PC-9 (cell line): ENCODE data around the gene NCK1. TPM values are rescaled to one million over a fixed set of nuclear protein-coding genes. Genes with fewer than 3 reads are reported as not detected.

ENCODE experiments used
- BruUV-seq: library from RNA; stranded (reverse); fragments of 400-500 nt; replicated peaks from 2 replicates; lab custom pipeline; 2021; lab: Mats Ljungman, UMichigan
- CTCF ChIA-PET: fragments of 300-600 bp; sonication (Branson Sonifier 250); formaldehyde crosslinking; loops from one replicate; lab custom pipeline; 2022; ENCODE audit warnings: antibody characterized with exemption; lab: Charles Lee
- POLR2A ChIA-PET: fragments of 300-600 bp; sonication (Branson Sonifier 250); formaldehyde crosslinking; loops from one replicate; lab custom pipeline; 2022; ENCODE audit warnings: antibody characterized with exemption; ENCODE audit not compliant: unreplicated experiment; lab: Charles Lee
- DNase-seq, 2 experiments: peaks; one replicate each; pipeline versions ENCODE4 v3.0.0 to v3.0.0-alpha.2; 2015 to 2022; ENCODE audit warnings: mixed read lengths in 1 of 2
- H2AFZ ChIP-seq: fragments of 200-600 bp; sonication (generic); 2 replicates; pipeline ENCODE4 v1.8.1; 2017; ENCODE audit warnings: antibody characterized with exemption
- H3F3A ChIP-seq: fragments of 200-600 bp; sonication (generic); 2 replicates; pipeline ENCODE4 v1.8.1; 2017; ENCODE audit warnings: antibody characterized with exemption, mild to moderate bottlenecking, low read depth; ENCODE audit not compliant: insufficient read depth
- H3K27ac ChIP-seq: fragments of 200-600 bp; sonication (generic); 2 replicates; pipeline ENCODE4 v1.6.1; 2016; ENCODE audit warnings: mixed run types
- H3K27me3 ChIP-seq: fragments of 200-600 bp; sonication (generic); 2 replicates; pipeline ENCODE4 v1.6.1; 2016; ENCODE audit warnings: low read depth, mixed run types; ENCODE audit not compliant: insufficient read depth
- H3K36me3 ChIP-seq: fragments of 200-600 bp; sonication (generic); 2 replicates; pipeline ENCODE4 v1.6.1; 2016; ENCODE audit warnings: low read depth, mixed run types
- H3K4me1 ChIP-seq: fragments of 200-600 bp; sonication (generic); replicated peaks from 2 replicates; pipeline ENCODE4 v1.6.1; 2016; ENCODE audit warnings: mixed run types; ENCODE audit not compliant: insufficient read depth
- H3K4me2 ChIP-seq: fragments of 200-600 bp; sonication (generic); 2 replicates; pipeline ENCODE4 v1.6.1; 2017; ENCODE audit warnings: mixed run types
- H3K4me3 ChIP-seq: fragments of 200-600 bp; sonication (generic); 2 replicates; pipeline ENCODE4 v1.6.1; 2016; ENCODE audit warnings: mixed run types
- H3K79me2 ChIP-seq: fragments of 200-600 bp; sonication (generic); 2 replicates; pipeline ENCODE4 v1.6.1; 2017; ENCODE audit warnings: low read depth, mixed run types
- H3K9me2 ChIP-seq: fragments of 200-600 bp; sonication (generic); 2 replicates; pipeline ENCODE4 v1.8.1; 2017; ENCODE audit warnings: mild to moderate bottlenecking; ENCODE audit not compliant: insufficient read depth
- H3K9me3 ChIP-seq: fragments of 200-600 bp; sonication (generic); 2 replicates; pipeline ENCODE4 v1.8.1; 2016; ENCODE audit warnings: low read depth; ENCODE audit not compliant: insufficient read depth
- H4K20me1 ChIP-seq: fragments of 200-600 bp; sonication (generic); 2 replicates; pipeline ENCODE4 v1.8.1; 2017; ENCODE audit not compliant: insufficient read depth
- EZH2 ChIP-seq: fragments of 200-600 bp; sonication (generic); IDR thresholded peaks from 2 replicates; pipeline ENCODE4 v1.8.0; 2017; ENCODE audit warnings: antibody characterized with exemption, low read depth
- intact Hi-C: fragments of 100-400 bp; cut with micrococcal nuclease; formaldehyde crosslinking; loops from one replicate; pipeline ENCODE4 v1.10.0; 2022; ENCODE audit not compliant: unreplicated experiment
- total RNA-seq: library from RNA; stranded (reverse); gene quantifications from 2 replicates; pipeline ENCODE4 v1.2.3, GENCODE V29; 2021
- TF ChIP-seq, protein P1 (sequence below): fragments of 200-600 bp; sonication (generic); conservative IDR thresholded peaks from 2 replicates; pipeline ENCODE4 v1.6.1; 2017; ENCODE audit warnings: mixed run types, antibody characterized with exemption, mild to moderate bottlenecking, moderate library complexity

The NCK1 gene
- total RNA-seq, 1 experiment from 2014 or later: 42.7 TPM

- Histone ChIP-seq H3K27me3 (no peaks in the 10 kb centered on the region), H3K27ac (no peak overlapping the region), H3K79me2 (peaks cover 15% of the 10 kb centered on the region; the same call in 1 of the 2 replicates), H3K4me2 (no peak overlapping the region), H3K4me3 (no peak overlapping the region), H3F3A (peaks cover 14% of the 10 kb centered on the region; the same call in 1 of the 2 replicates), H3K9me2 (no peaks in the 10 kb centered on the region), H4K20me1 (no peaks in the 10 kb centered on the region; the same call in 1 of the 2 replicates), H2AFZ (no peak overlapping the region), H3K36me3 (no peaks in the 10 kb centered on the region), H3K9me3 (no peaks in the 10 kb centered on the region), H3K4me1 (peaks cover 10% of the 10 kb centered on the region)
- no peak for DNase-seq
- intact Hi-C loops: no loop called here
- TF ChIP-seq, protein P1, sequence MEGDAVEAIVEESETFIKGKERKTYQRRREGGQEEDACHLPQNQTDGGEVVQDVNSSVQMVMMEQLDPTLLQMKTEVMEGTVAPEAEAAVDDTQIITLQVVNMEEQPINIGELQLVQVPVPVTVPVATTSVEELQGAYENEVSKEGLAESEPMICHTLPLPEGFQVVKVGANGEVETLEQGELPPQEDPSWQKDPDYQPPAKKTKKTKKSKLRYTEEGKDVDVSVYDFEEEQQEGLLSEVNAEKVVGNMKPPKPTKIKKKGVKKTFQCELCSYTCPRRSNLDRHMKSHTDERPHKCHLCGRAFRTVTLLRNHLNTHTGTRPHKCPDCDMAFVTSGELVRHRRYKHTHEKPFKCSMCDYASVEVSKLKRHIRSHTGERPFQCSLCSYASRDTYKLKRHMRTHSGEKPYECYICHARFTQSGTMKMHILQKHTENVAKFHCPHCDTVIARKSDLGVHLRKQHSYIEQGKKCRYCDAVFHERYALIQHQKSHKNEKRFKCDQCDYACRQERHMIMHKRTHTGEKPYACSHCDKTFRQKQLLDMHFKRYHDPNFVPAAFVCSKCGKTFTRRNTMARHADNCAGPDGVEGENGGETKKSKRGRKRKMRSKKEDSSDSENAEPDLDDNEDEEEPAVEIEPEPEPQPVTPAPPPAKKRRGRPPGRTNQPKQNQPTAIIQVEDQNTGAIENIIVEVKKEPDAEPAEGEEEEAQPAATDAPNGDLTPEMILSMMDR: no peak
- TF ChIP-seq EZH2: no peak
- ChIA-PET POLR2A (no interaction called here), CTCF (interaction anchor here (0.6 kb wide), 1 partner anchor 1578 kb away, joined by 4 read pairs; no protein-coding TSS in a partner anchor)
- BruUV-seq: no TSS peak
These were observed 71.2 kb downstream of the NCK1 start for GRCh38 chr3:136932978-136933772.

GRCh38 chr3:136937175-136937574, 75.2 kb downstream of the NCK1 start:
- no peak for DNase-seq
- Histone ChIP-seq H3K4me3 (no peak overlapping the region), H3K4me2 (no peak overlapping the region), H3K27me3 (no peaks in the 10 kb centered on the region), H3F3A (peaks cover 14% of the 10 kb centered on the region), H3K9me3 (no peaks in the 10 kb centered on the region), H3K9me2 (no peaks in the 10 kb centered on the region), H3K4me1 (peaks cover 10% of the 10 kb centered on the region), H3K36me3 (no peaks in the 10 kb centered on the region; the same call in 1 of the 2 replicates), H3K27ac (no peak overlapping the region), H3K79me2 (peaks cover 40% of the 10 kb centered on the region), H4K20me1 (no peaks in the 10 kb centered on the region; the same call in none of the 2 replicates), H2AFZ (no peak overlapping the region)
- no TSS peak for BruUV-seq
- intact Hi-C loops: no loop called here
- ChIA-PET POLR2A (no interaction called here), CTCF (no interaction called here)
- TF ChIP-seq EZH2: no peak
- TF ChIP-seq, protein P1: no peak

DNA sequence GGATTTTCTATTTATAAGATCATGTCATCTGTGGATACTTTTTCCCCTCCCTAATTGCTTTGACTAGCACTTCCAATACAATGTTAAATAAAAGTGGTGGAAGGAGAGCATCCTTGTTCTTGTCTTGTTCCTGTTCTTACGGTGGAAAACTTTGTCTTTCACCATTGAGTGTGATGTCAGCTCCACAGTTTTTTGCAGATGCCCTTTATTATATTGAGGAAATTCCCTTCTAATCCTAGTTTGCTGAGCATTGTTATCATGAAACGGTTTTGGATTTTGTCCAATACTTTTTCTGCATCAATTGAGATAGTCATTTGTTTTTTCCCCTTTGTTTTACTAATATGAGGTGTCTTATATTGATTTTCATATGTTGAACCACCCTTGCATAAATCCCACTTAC, 75.8 kb downstream of the NCK1 start:
- Histone ChIP-seq H3K4me1 (peaks cover 10% of the 10 kb centered on the region), H3K27me3 (no peaks in the 10 kb centered on the region), H3K4me3 (no peak overlapping the region), H3K9me3 (no peaks in the 10 kb centered on the region), H3K79me2 (peaks cover 44% of the 10 kb centered on the region), H3K9me2 (no peaks in the 10 kb centered on the region), H4K20me1 (no peaks in the 10 kb centered on the region; the same call in none of the 2 replicates), H3K36me3 (no peaks in the 10 kb centered on the region; the same call in 1 of the 2 replicates), H2AFZ (no peak overlapping the region), H3F3A (peaks cover 10% of the 10 kb centered on the region), H3K27ac (no peak overlapping the region), H3K4me2 (no peak overlapping the region)
- intact Hi-C loops: no loop called here
- DNase-seq: no peak
- TF ChIP-seq EZH2: no peak
- TF ChIP-seq, protein P1: no peak
- CTCF ChIA-PET: interaction anchor here (0.6 kb wide), 1 partner anchor 76 kb away, joined by 3 read pairs; no protein-coding TSS in a partner anchor
- POLR2A ChIA-PET: no interaction called here
- no TSS peak for BruUV-seq
